Skeletal muscle satellite cell (primary cell): ENCODE data around the gene GNAQ.

Source experiments
- H3K27me3 ChIP-seq: 2 replicates; pipeline ENCODE4 v1.7.0; 2013; ENCODE audit warnings: low read length; ENCODE audit not compliant: control insufficient read depth, insufficient read depth
- H3K36me3 ChIP-seq: 2 replicates; pipeline ENCODE4 v1.7.0; 2013; ENCODE audit warnings: mild to moderate bottlenecking, control low read depth, low read length; ENCODE audit not compliant: insufficient read depth
- H3K4me1 ChIP-seq: 2 replicates; pipeline ENCODE4 v1.7.0; 2013; ENCODE audit warnings: low read length; ENCODE audit not compliant: control insufficient read depth, insufficient read depth
- H3K4me2 ChIP-seq: 2 replicates; pipeline ENCODE4 v1.7.0; 2013; ENCODE audit warnings: mild to moderate bottlenecking, low read length
- H3K4me3 ChIP-seq: 2 replicates; pipeline ENCODE4 v1.7.0; 2013; ENCODE audit warnings: low read length
- H3K9ac ChIP-seq: 2 replicates; pipeline ENCODE4 v1.7.0; 2013; ENCODE audit warnings: mild to moderate bottlenecking, low read depth, low read length, moderate library complexity
- H3K9me3 ChIP-seq: replicated peaks from 2 replicates; pipeline ENCODE4 v1.7.0; 2013; ENCODE audit warnings: mild to moderate bottlenecking, control low read depth, low read length

The GNAQ gene

GRCh38 chr9:77848404-77848803 lies 183.2 kb downstream of the GNAQ start:
- no peak overlapping the region for H3K9ac ChIP-seq
- no peaks in the 10 kb centered on the region for H3K27me3 ChIP-seq
- H3K4me1 ChIP-seq: peaks cover 46% of the 10 kb centered on the region
- no peak overlapping the region for H3K4me3 ChIP-seq
- H3K4me2 ChIP-seq: peak overlapping the region; percentile 55
- no peaks in the 10 kb centered on the region for H3K9me3 ChIP-seq
- H3K36me3 ChIP-seq: no peaks in the 10 kb centered on the region

- no peak overlapping the region for H3K4me3 ChIP-seq
- no peaks in the 10 kb centered on the region for H3K9me3 ChIP-seq
- peaks cover 50% of the 10 kb centered on the region for H3K4me1 ChIP-seq
- H3K36me3 ChIP-seq: no peaks in the 10 kb centered on the region
- H3K4me2 ChIP-seq: peak overlapping the region; percentile 47
- no peak overlapping the region for H3K9ac ChIP-seq
- no peaks in the 10 kb centered on the region for H3K27me3 ChIP-seq
These were observed 184.0 kb downstream of the GNAQ start for GRCh38 chr9:77847626-77848025.

- Histone ChIP-seq H3K27me3 (no peaks in the 10 kb centered on the region), H3K9me3 (no peaks in the 10 kb centered on the region), H3K4me1 (peaks cover 48% of the 10 kb centered on the region), H3K4me2 (peak overlapping the region; percentile 47), H3K4me3 (no peak overlapping the region), H3K9ac (no peak overlapping the region), H3K36me3 (no peaks in the 10 kb centered on the region)
These were observed 184.5 kb downstream of the GNAQ start for GRCh38 chr9:77847059-77847499.

GRCh38 chr9:77844415-77844814 lies 187.2 kb downstream of the GNAQ start:
- H3K27me3 ChIP-seq: no peaks in the 10 kb centered on the region
- H3K4me3 ChIP-seq: no peak overlapping the region
- H3K9me3 ChIP-seq: no peaks in the 10 kb centered on the region
- no peaks in the 10 kb centered on the region for H3K36me3 ChIP-seq
- no peak overlapping the region for H3K9ac ChIP-seq
- H3K4me1 ChIP-seq: peaks cover 60% of the 10 kb centered on the region
- no peak overlapping the region for H3K4me2 ChIP-seq

- no peaks in the 10 kb centered on the region for H3K27me3 ChIP-seq
- H3K9me3 ChIP-seq: no peaks in the 10 kb centered on the region
- H3K36me3 ChIP-seq: no peaks in the 10 kb centered on the region
- H3K4me2 ChIP-seq: no peak overlapping the region
- H3K9ac ChIP-seq: no peak overlapping the region
- H3K4me3 ChIP-seq: no peak overlapping the region
- peaks cover 61% of the 10 kb centered on the region for H3K4me1 ChIP-seq
These were observed 187.8 kb downstream of the GNAQ start for GRCh38 chr9:77843871-77844155.

- Histone ChIP-seq H3K4me1 (peaks cover 57% of the 10 kb centered on the region), H3K9me3 (no peaks in the 10 kb centered on the region), H3K36me3 (no peaks in the 10 kb centered on the region), H3K27me3 (no peaks in the 10 kb centered on the region), H3K4me3 (no peak overlapping the region), H3K9ac (no peak overlapping the region), H3K4me2 (no peak overlapping the region)
These were observed 188.3 kb downstream of the GNAQ start for GRCh38 chr9:77843076-77843870.

- Histone ChIP-seq H3K4me3 (no peak overlapping the region), H3K27me3 (no peaks in the 10 kb centered on the region), H3K9me3 (no peaks in the 10 kb centered on the region), H3K4me2 (no peak overlapping the region), H3K9ac (no peak overlapping the region), H3K4me1 (peaks cover 43% of the 10 kb centered on the region), H3K36me3 (no peaks in the 10 kb centered on the region)
These were observed 189.7 kb downstream of the GNAQ start for GRCh38 chr9:77841739-77842386.

- Histone ChIP-seq H3K36me3 (no peaks in the 10 kb centered on the region), H3K9ac (no peak overlapping the region), H3K27me3 (no peaks in the 10 kb centered on the region), H3K4me1 (peaks cover 47% of the 10 kb centered on the region), H3K4me2 (peak overlapping the region; percentile 18), H3K4me3 (peak overlapping the region; percentile 16), H3K9me3 (no peaks in the 10 kb centered on the region)
These were observed 192.0 kb downstream of the GNAQ start for GRCh38 chr9:77839459-77840140.

GRCh38 chr9:77838986-77839385 lies 192.6 kb downstream of the GNAQ start:
- H3K9me3 ChIP-seq: no peaks in the 10 kb centered on the region
- H3K4me2 ChIP-seq: no peak overlapping the region
- H3K4me1 ChIP-seq: peaks cover 48% of the 10 kb centered on the region
- H3K27me3 ChIP-seq: no peaks in the 10 kb centered on the region
- H3K4me3 ChIP-seq: no peak overlapping the region
- no peaks in the 10 kb centered on the region for H3K36me3 ChIP-seq
- H3K9ac ChIP-seq: no peak overlapping the region

GRCh38 chr9:77834898-77835488 lies 196.6 kb downstream of the GNAQ start:
- Histone ChIP-seq H3K9me3 (no peaks in the 10 kb centered on the region), H3K27me3 (no peaks in the 10 kb centered on the region), H3K9ac (no peak overlapping the region), H3K4me3 (no peak overlapping the region), H3K36me3 (no peaks in the 10 kb centered on the region), H3K4me2 (peak overlapping the region; percentile 25), H3K4me1 (peaks cover 34% of the 10 kb centered on the region)

- Histone ChIP-seq H3K4me3 (no peak overlapping the region), H3K9ac (no peak overlapping the region), H3K4me2 (no peak overlapping the region), H3K36me3 (no peaks in the 10 kb centered on the region), H3K27me3 (no peaks in the 10 kb centered on the region), H3K9me3 (no peaks in the 10 kb centered on the region), H3K4me1 (peaks cover 25% of the 10 kb centered on the region)
These were observed 197.8 kb downstream of the GNAQ start for GRCh38 chr9:77833561-77834429.
